Uterus (tissue), 2 donors: Measurements from ENCODE around the gene CCDC78.

Experiments used
- CTCF ChIP-seq, 4 experiments: fragments of 200-600 bp in 2 of 4; fragments of 450-650 bp in 2 of 4; sonication (generic) in 2 of 4; IDR thresholded peaks; one replicate each; pipeline ENCODE4 v1.5.1; 2016 to 2019; ENCODE audit warnings: antibody characterized with exemption in 4 of 4, mild to moderate bottlenecking in 2 of 4, moderate library complexity in 1 of 4
- POLR2A ChIP-seq, 2 donors: fragments of 450-650 bp; IDR thresholded peaks; one replicate each; pipeline ENCODE4 v1.6.1; 2016; ENCODE audit warnings: antibody characterized with exemption in 2 of 2, mild to moderate bottlenecking in 1 of 2, moderate library complexity in 1 of 2

- TF ChIP-seq POLR2A (IDR thresholded peaks at IDR 0.05) (no peak), CTCF (IDR thresholded peaks at IDR 0.05) (no peak)
Observed at GRCh38 chr16:720447-720989, 5.7 kb downstream of the CCDC78 start.
